Activated T-cell treated with anti-CD3 and anti-CD28 coated beads for 48 hours (primary cell): ENCODE measurements around the gene NUDT3.
"Not testable (repeated sequence)": the region's sequence is repeated elsewhere in the genome, so short reads cannot be mapped to it uniquely, and the experiment has no call there.

ENCODE experiments used
- DNase-seq: peaks from one replicate; pipeline ENCODE4 v3.0.0-alpha.2; 2020; ENCODE audit warnings: low read depth

The NUDT3 gene

DNA sequence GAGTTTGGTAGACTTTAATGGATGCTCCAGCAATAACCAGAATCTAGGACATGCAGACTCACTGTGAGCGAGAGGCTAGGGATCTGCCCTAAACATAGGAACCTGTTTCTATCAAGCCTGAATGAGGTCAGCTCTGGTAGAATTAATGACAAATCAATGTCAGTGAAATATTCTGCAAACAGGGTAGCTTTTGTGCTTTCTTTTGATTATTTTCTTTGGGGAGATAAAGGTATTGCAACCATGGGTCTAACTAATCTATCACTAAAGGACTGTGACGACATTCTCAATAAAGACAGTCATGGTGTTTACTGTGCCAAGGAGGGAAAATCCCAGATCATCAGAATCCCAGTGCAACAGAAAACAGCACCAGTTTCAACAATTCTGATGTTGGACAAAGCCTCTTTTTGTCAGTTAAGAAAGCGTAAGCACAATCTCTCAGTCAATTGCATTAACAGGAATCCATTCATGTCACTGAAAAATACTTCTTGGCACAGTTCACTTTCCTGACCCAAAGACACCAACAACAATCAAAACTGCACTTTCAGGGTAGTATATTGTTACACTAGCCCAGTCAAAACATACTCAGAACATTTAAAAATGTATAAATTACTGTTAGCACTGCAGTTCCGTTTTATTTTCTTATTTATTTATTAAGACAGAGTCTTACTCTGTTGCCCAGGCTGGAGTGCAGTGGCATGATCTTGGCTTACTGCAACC, 106.9 kb downstream of the NUDT3 start:
- DNase-seq = no peak

DNA sequence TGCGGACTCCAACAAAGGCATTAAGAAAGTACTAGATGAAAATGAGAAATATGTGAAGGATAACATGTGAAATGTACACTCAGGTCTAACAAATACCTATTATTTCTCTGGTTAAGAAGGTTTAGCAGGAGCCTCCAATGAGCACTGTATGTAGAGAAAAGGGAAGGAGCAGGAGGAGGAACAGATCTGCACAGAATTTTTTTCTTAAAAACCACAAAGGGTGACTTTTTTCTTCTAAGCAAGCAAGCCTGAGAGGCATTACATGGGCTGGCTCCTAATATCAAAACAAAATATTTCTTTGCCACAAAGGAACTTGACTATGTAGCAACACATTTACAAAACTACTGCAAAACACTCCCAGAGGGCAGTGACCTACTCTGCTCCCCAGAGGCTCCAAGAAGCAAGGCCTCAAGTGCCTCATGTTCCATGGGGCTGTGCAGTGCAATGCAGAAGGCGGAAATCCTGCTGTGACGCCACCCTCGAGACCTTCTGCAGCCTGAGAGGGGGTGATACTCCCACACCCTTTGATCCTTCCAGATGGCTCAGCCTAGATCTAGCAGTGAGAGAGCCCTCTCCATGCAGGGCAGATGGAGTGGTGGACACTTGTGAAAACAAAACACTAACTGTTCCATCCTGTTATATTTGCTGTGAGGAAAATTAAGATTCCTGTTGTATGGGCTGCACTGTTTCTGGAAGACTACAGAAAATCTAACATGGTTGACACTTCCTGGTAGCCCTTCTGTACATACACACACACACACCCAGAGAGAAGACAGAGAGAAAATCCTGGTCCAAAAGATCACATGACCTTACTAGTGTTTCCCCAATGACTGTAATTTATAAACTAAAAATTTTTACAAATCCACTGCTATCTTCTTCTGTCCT, 107.7 kb downstream of the NUDT3 start:
- DNase-seq = no peak

DNA sequence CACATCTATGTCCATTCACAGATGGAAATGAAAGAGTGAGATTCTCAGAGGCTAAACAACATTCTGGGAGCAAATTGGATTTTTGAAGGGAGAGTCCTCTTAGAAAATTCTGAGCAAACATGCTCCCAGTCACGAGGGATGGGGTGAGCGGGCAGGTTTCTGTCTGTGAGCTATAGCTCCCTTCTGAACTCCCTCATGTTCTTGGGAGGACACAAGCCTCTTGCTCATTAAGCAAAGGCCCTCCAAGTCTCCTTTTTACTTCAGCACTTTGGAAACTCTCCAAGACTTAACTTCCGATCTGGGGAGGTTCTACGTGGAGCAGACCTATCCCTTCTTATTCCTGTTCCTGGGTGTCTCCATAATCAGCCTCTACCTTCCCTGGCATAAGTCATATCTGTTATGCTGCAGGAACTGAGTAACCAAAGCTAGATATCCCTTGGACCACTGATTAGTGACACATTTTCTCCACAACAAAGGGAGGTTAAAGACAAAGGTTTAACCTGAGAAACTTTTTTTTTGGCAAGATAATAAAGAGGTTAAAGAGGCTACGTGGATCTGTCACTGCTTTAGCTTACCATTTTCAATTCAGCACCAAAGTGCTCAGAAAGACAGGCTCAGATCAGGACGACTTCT, 110.7 kb downstream of the NUDT3 start:
- no peak for DNase-seq

DNA sequence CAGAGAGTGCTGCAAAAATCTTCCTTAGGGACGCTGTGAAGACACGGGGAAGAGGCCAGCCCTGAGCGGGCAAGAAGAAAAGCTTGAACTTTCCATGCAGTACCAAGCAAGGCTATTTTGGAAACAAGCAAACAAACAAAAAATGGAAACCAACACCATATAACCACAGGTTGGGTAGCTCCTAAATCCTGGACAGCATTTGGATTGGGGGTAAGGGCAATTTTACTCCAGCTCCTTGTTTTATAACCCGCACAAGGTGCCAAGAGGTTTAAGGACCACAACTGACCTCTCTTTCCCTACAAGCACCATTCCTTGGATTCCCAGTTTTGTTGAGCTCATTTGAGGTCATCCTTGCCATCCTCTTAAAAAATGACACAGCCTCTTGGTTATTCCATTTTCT, 112.3 kb downstream of the NUDT3 start:
- no peak for DNase-seq

DNA sequence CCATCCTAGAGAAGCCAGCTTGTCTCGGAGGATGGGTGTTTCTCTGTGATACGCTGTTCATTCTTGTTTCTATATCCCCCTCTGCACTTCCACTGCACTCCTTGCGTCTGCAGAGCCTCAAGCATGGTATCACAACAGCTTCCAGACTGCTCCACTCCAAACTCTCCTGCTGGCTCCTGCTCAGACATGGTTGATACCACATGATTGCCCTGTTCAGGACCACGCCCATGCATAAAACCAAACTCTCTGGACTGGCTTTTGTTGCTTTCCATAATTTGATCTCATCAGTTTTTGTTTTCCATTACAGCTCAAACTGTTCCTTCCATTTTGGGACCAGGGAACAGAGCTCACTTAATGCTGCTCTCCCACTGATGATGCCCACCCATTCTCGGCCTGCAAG, 113.6 kb downstream of the NUDT3 start:
- no peak for DNase-seq

DNA sequence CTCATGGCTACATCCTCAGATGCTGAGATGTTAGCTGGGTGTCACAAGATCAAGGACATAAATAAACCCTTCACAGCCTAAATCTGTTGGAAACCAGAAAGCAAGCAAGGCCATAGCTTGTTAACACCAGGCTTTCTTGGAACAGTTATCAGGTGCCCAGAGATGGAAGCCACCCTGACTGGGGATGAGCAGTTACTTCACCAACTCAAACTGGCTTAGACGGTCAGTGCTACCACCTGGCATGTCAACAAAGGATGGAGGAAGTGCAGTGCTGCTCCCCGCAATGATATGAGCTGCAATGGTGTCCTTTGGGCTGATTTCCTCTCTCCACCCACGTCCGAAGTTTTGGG, 114.7 kb downstream of the NUDT3 start:
- DNase-seq = no peak

DNA sequence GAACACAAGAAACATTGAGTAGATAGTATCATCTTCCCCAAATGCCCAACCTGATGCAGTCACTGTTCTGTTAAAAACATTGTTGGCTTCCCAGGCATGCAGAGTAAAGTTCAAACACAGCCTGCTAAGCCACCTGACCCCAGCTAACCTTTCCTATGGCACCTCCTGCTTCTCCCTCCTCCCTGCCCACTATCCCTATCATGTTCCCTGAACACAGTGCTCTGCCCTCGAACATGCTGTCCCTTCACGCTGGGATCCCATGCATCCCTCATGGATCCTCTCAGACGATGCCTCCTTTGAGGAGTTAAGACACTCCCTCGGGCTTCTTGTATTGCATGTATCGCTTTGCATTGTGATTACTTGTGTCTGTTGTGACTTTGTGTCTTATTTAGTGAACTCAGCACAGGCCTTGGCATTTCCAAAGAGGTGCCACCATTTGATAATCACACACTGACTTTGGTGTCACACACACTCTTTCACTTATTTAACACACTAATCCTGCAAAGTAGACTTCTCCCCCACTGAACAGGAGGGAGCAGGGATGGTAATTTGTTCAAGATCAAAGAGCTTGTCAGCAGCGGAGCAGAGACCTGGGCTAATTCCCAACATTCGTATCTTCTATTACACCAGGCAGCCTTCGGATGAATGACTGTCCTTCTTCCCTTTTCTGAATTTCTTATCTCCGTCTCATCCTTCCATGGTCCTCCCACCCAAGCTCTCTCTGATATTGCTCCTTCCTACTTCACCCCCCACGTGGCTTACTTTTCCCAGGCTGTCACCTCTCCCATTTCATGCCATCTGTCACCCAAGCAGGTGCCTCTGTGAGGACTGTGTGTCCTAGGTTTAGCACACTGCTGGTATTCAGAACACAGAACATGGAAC, 115.3 kb downstream of the NUDT3 start:
- DNase-seq = no peak

DNA sequence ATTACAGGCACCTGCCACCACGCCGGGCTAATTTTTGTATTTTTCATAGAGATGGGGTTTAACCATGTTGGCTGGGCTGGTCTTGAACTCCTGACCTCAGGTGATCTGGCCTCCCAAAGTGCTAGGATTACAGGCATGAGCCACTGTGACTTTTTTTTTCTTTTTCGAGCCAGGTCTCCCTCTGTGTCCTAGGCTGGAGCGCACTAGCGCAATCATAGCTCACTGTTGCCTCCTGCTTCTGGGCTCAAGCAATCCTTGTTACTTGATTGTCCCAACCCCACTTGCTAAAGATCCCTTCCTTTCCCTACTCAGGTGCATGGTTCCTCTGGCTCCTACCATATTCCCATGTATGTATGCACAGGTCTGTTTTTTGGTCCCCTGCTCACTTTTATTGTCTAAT, 116.3 kb downstream of the NUDT3 start:
- DNase-seq = no peak

DNA sequence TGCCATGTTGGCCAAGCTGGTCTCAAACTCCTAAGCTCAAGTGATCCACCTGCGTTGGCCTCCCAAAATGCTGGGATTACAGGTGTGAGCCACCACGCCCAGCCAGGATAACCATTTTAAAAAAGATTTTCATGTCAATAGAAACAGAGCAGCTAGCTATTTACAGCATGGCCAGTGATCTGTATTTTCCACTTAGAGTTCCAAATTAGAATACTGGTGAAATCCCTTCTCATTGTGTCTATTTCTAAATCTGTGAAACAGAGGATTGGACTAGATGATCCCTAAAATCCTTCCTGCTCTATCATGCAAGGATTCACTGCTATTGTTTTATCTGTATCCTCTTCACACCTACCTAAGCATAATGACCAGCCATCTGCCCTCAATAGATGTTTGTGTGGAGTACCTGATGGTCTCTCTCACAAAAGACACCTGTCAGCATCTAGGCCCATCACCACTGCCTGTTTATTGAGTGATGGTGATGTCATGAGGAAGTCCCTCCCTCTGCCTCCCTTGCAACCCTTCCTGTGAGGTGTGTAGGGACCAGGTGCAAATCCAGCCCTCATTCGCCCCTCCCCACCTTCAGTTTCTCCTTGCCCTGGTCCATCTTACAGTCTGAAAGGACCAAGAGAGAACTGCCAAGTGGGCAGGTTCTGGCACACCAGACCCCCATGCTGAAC, 117.2 kb downstream of the NUDT3 start:
- no peak for DNase-seq

DNA sequence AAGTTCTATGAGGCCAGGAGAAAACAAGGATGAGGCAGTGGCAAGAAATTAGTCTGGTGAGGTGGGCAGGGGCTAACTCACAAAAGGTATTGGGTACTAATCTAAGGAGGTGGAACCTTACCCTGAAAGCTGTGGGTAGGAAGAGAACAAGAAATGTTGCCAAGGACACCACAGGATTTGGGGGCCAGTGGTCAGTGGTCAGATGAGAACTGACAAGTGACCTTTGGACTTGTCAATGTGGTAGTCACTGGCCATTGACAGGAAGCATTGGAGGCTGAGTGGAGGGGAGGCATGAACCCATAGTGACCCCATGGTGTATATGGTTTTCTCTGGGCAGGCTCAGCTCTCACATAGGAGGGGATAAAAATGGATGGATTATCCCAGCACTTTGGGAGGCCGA, 118.3 kb downstream of the NUDT3 start:
- no peak for DNase-seq

DNA sequence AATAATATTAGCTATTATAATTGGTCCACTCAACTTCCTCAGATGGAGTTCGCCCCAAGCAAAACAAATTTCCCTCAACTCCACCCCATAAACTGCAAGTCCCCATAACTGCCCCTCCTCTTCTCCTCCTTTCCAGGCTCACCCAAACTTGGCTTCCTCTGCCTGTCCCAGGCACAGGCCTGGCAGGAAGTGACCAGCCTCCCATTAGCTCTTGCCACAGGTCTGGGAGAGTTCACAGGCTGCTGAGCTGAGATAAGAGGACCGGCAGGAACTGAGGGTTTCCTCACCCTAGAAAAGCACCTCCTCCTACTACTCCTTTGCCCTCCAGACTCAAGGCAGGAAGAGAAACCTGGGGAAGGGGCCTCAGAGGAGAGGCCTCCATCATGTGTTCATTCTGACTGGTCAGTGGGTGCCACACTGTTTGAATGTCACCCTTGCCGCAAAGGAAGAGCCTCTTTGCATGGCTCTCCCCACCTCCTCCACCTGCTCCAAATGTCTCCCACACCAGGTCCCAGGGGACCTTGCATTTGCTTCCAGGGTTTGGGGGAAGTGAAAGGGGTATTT, 119.1 kb downstream of the NUDT3 start:
- no peak for DNase-seq

DNA sequence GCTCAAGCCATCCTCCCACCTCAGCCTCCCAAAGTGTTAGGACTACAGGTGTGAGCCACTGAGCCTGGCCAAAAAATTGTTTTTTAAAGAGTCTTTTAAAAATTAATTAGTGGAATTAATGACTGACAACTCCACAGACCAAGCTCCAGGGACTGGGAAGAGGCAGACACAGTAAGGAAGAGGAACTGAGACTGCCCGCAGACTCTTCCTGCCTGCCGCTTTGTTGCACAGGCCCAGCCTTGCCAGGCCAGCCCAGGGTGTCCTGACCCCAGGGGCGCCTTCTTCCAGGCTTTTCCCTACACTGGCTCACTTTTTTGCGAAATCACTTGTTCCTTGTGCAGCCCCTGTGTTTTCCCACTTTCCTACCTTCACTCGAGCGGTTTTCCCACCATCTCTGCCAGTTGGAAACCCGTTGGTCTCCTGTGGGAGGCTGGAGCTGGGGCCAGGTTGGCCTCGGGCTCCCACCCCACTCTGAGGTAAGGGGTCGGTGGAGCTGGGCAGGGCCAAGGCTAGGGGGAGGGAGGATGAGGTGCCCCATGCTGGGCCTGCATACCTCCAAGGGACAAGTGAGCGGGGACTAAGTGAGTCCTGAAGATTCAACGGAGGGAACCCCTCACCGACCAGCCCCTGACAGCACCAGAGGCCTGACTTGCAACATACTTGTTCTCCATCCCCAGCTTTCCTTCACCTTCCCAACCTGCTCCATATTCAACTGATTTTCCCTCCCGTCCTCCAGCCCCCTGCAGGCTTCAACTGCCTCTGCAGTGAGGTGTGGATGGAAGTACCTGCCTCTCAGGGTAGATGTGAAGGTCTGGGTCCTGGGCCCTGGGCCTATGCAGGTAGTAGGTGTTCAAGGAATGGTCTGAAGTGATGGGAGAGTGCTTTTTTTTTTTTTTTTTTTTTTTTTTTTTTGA, 120.2 kb downstream of the NUDT3 start:
- DNase-seq = no peak

DNA sequence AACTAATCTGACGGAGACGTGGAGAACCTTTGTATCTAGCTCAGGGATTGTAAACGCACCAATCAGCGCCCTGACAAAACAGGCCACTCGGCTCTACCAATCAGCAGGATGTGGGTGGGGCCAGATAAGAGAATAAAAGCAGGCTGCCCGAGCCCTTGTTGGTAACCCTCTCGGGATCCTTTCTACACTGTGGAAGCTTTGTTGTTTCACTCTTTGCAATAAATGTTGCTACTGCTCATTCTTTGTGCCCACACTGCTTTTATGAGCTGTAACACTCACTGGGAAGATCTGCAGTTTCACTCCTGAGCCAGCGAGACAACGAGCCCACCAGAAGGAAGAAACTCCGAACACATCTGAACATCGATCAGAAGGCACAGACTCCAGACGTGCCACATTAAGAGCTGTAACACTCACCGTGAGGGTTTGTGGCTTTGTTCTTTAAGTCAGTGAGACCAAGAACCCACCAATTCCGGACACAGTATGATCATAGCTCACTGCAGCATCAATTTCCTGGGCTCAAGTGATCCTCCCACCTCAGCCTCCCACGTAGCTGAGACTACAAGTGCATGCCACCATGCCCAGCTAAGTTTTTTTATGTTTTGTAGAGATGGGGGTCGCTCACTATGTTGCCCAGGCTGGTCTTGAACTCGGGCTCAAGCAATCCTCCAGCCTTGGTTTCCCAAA, 122.7 kb downstream of the NUDT3 start:
- not testable (repeated sequence) for DNase-seq

DNA sequence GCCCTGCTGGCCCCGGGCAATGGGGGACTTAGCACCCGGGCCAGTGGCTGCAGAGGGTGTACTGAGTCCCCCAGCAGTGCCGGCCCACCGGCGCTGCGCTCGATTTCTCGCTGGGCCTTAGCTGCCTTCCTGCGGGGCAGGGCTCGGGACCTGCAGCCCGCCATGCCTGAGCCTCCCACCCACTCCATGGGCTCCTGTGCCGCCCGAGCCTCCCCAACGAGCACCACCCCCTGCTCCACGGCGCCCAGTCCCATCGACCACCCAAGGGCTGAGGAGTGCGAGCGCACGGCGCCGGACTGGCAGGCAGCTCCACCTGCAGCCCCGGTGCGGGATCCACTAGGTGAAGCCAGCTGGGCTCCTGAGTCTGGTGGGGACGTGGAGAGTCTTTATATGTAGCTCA, 123.3 kb downstream of the NUDT3 start:
- not testable (repeated sequence) for DNase-seq

DNA sequence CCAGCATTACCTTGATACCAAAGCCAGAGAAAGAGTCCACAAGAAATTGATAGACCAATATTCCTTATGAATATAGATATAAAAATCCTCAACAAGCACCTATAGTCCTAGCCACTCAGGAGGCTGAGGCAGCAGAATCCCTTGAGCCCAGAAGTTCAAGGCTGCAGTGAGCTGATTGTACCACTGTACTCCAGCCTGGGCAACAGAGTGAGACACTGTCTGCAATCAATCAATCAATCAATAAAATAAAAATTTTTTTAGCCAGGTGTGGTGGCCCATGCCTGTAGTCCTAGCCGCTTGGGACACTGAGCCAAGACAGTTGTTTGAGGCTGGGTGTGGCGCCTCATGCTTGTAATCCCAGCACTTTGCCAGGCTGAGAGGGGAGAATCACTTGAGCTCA, 124.7 kb downstream of the NUDT3 start:
- no peak for DNase-seq

DNA sequence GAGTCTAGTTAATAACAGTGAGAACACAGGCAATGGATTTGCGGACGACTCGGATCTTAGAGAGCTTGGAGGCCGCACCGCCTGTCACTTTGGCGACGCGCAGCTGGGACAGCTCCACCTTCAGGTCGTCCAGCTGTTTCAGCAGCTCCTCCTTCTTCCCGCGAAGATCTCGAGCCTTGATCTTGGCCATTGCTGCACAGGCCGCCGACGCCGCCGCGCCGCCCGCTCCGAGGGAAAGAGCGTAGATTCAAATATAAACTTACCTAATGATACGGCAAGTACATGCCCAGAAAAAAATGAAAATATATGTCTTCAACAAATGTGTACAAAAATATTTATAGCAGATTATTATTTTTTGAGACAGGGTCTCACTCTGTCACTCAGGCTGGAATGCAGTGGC, 129.0 kb downstream of the NUDT3 start:
- not testable (repeated sequence) for DNase-seq

DNA sequence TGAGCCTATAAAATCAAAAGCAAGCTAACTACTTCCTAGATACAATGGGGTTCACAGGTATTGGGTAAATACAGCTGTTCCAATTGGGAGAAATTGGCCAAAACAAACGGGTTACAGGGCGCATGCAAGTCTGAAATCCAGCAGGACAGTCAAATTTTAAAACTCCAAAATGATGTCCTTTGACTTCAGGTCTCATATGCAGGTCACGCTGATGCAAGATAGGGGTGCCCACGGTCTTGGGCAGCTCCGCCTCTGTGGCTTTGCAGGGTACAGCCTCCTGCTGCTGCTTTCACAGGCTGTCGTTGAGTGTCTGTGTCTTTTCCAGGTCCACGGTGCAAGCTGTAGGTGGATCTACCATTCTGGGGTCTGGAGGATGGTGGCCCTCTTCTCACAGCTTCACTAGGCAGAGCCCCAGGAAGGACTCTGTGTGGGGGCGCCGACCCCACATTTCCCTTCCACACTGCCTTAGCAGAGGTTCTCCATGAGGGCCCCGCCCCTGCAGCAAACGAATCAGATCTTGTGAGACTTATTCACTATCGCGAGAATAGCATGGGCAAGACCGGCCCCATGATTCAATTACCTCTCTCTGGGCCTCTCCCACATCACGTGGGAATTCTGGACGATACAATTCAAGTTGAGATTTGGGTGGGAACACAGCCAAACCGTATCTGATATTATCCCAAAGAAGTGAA, 131.7 kb downstream of the NUDT3 start:
- no peak for DNase-seq

DNA sequence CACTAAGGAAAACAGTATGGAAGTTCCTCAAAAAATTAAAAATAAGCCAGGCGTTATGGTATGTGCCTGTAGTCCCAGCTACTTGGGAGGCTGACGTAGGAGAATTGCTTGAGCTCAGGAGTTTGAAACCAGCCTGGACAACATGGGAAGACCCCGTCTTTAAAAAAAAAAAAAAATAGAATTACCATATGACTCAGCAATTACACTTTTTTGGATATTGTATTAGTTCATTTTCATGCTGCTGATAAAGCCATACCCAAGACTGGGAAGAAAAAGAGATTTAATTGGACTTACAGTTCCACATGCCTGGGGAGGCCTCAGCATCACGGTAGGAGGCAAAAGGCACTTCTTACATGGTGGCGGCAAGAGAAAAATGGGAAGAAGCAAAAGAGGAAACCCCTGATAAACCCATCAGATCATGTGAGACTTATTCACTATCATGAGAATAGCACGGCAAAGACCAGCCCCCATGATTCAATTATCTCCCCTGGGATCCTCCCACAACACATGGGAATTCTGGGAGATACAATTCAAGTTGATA, 132.9 kb downstream of the NUDT3 start:
- DNase-seq = no peak

DNA sequence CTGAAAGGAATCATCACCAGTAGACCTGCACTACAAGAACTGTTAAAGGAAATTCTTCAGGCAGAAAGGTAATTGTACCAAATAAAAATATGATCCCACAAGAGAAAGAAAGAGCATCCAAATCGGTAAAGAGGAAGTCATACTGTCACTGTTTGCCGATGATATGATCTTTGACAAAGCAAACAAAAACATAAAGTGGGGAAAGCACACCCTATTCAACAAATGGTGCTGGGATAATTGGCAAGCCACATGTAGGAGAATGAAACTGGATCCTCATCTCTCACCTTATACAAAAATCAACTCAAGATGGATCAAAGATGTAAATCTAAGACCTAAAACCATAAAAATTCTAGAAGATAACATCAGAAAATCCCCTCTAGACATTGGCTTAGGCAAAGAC, 140.1 kb downstream of the NUDT3 start:
- not testable (repeated sequence) for DNase-seq
